ENCODE results near the gene LYSMD1. TPM values are rescaled to one million over a fixed set of nuclear protein-coding genes. Genes with fewer than 3 reads are reported as not detected.
"Not testable (repeated sequence)": the region's sequence is repeated elsewhere in the genome, so short reads cannot be mapped to it uniquely, and the experiment has no call there.

Gene LYSMD1, protein sequence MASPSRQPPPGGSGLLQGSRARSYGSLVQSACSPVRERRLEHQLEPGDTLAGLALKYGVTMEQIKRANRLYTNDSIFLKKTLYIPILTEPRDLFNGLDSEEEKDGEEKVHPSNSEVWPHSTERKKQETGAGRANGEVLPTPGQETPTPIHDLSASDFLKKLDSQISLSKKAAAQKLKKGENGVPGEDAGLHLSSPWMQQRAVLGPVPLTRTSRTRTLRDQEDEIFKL
- 11.2 and 11.9 TPM in 2 replicates for total RNA-seq
- long read RNA-seq = 0 reads

GRCh38 chr1:151165738-151166504, at the start of gene LYSMD1, which contains the start of gene SCNM1:
LYSMD1 (minus strand) TSS chr1:151165902; CDS start chr1:151165258, 644 bp downstream.
SCNM1 (plus strand) TSS chr1:151166144; CDS start chr1:151166153, 9 bp downstream.
- peaks cover 28% of the 10 kb centered on the region for H3K4me1 Mint-ChIP-seq
- DNase-seq (ENCODE audit: low read depth, low spot score) = peak; percentile 92
- no peaks in the 10 kb centered on the region for H3K9me3 Mint-ChIP-seq
- H3K27me3 Mint-ChIP-seq (ENCODE audit: low read depth) = peaks cover 3% of the 10 kb centered on the region
- H3K36me3 Mint-ChIP-seq (ENCODE audit: low read depth) = peaks cover 6% of the 10 kb centered on the region
- H3K4me3 Mint-ChIP-seq = peak within 1 kb of the TSS; percentile 93
- TF ChIP-seq, protein P1, sequence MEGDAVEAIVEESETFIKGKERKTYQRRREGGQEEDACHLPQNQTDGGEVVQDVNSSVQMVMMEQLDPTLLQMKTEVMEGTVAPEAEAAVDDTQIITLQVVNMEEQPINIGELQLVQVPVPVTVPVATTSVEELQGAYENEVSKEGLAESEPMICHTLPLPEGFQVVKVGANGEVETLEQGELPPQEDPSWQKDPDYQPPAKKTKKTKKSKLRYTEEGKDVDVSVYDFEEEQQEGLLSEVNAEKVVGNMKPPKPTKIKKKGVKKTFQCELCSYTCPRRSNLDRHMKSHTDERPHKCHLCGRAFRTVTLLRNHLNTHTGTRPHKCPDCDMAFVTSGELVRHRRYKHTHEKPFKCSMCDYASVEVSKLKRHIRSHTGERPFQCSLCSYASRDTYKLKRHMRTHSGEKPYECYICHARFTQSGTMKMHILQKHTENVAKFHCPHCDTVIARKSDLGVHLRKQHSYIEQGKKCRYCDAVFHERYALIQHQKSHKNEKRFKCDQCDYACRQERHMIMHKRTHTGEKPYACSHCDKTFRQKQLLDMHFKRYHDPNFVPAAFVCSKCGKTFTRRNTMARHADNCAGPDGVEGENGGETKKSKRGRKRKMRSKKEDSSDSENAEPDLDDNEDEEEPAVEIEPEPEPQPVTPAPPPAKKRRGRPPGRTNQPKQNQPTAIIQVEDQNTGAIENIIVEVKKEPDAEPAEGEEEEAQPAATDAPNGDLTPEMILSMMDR (conservative IDR thresholded peaks at IDR 0.05) = no peak
- peak within 1 kb of the TSS; percentile 94 for H3K27ac Mint-ChIP-seq (ENCODE audit: unreplicated experiment)

DNA sequence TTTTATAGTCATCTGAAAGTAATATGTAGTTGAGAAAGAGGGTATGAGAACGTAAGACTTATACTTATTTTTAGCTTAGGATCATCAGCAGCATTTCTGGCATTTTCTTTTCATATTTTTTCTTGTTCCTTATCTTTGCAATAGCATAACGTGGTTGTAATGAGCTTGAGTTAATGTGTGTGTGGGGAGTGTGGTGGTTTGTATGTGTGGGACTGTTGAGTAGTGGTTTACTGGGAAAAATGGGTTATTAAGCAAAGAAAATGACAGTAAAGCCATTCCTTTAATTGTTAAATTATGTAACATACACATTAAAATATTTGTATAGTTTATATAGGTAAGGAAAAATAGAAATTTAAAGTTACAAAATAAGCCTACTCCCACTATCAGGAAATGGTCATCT, 47.9 kb upstream of the LYSMD1 start:
- Mint-ChIP-seq H3K4me3 (no peak overlapping the region), H3K36me3 (ENCODE audit: low read depth) (peaks cover 3% of the 10 kb centered on the region), H3K27ac (ENCODE audit: unreplicated experiment) (no peak overlapping the region), H3K9me3 (no peaks in the 10 kb centered on the region), H3K4me1 (peaks cover 5% of the 10 kb centered on the region), H3K27me3 (ENCODE audit: low read depth) (no peaks in the 10 kb centered on the region)
- DNase-seq (ENCODE audit: low read depth, low spot score) = no peak
- TF ChIP-seq, protein P1 (conservative IDR thresholded peaks at IDR 0.05) = no peak

DNA sequence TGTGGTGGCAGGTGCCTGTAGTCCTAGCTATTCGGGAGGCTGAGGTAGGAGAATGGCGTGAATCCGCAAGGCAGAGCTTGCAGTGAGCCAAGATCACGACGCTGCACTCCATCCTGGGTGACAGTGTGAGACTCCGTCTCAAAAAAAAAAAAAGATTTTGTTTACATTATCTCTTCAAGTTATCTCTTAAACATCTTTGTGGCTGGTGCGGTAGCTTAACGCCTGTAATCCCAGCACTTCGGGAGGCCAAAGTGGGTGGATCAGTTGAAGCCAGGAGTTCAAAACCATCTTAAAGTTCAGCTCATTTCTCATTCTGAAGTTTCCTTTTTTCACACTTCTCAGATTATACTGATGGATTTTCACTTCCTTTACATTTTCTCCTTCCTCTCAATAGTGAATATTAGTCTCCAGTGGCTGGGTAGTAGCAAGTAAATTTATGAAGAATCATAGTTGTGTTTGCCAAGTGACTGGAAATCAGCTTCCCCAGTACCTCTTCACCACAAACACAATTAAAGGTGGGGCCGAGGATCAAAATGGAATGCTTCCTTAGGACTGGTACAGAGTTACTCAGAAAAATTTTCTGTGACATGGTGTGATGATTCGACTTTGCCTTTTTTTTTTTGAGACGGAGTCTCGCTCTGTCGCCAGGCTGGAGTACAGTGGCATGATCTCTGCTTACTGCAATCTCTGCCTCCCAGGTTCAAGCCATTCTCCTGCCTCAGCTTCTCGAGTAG, 46.4 kb upstream of the LYSMD1 start:
- H3K27ac Mint-ChIP-seq (ENCODE audit: unreplicated experiment) = no peak overlapping the region
- H3K4me1 Mint-ChIP-seq = peaks cover 5% of the 10 kb centered on the region
- H3K9me3 Mint-ChIP-seq = no peaks in the 10 kb centered on the region
- TF ChIP-seq, protein P1 (conservative IDR thresholded peaks at IDR 0.05) = no peak
- no peaks in the 10 kb centered on the region for H3K27me3 Mint-ChIP-seq (ENCODE audit: low read depth)
- H3K36me3 Mint-ChIP-seq (ENCODE audit: low read depth) = peaks cover 3% of the 10 kb centered on the region
- no peak overlapping the region for H3K4me3 Mint-ChIP-seq
- DNase-seq (ENCODE audit: low read depth, low spot score) = no peak

DNA sequence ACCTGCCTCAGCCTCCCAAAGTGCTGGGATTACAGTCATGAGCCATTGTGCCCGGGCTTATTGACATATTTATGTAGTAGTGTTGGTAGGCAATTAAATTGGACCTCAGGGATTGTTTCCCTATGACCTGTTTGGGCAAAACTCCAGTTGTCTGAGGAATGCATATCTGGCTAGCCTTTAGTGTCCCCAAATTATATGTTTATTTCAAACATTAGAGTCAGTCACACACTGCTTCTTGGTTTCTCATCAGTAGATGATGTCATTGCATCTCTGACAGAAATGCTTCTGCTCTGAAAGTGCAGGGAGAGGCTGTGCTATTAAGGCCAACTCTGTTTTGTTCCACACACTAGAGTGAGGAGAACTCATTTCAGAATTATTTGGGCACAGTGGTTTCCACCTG, 45.1 kb upstream of the LYSMD1 start:
- Mint-ChIP-seq H3K9me3 (no peaks in the 10 kb centered on the region), H3K27me3 (ENCODE audit: low read depth) (no peaks in the 10 kb centered on the region), H3K36me3 (ENCODE audit: low read depth) (peaks cover 4% of the 10 kb centered on the region), H3K4me3 (no peak overlapping the region), H3K27ac (ENCODE audit: unreplicated experiment) (no peak overlapping the region), H3K4me1 (peaks cover 5% of the 10 kb centered on the region)
- TF ChIP-seq, protein P1 (conservative IDR thresholded peaks at IDR 0.05) = no peak
- no peak for DNase-seq (ENCODE audit: low read depth, low spot score)

- H3K27ac Mint-ChIP-seq (ENCODE audit: unreplicated experiment); H3K4me3 Mint-ChIP-seq; DNase-seq (ENCODE audit: low read depth, low spot score); H3K36me3 Mint-ChIP-seq (ENCODE audit: low read depth); H3K27me3 Mint-ChIP-seq (ENCODE audit: low read depth); H3K4me1 Mint-ChIP-seq; H3K9me3 Mint-ChIP-seq: not testable (repeated sequence)
Observed at GRCh38 chr1:151205381-151205965, 39.8 kb upstream of the LYSMD1 start.
